Stimulated activated CD8-positive, alpha-beta memory T cell treated with anti-CD3 and anti-CD28 coated beads, Interleukin-7, amount 100 ng/mL, for 1 hour (primary cell): ENCODE results near the gene TCAP.
A peak's percentile ranks its signal among the peaks of the same experiment; 100 is the strongest.

Experiments used
- DNase-seq, 2 donors: peaks; one replicate each; pipeline ENCODE4 v3.0.0-alpha.2; 2020; ENCODE audit warnings: low read depth in 2 of 2

Gene TCAP

GRCh38 chr17:39628655-39629493, 36.3 kb upstream of the TCAP start:
- DNase-seq = no peak

DNA sequence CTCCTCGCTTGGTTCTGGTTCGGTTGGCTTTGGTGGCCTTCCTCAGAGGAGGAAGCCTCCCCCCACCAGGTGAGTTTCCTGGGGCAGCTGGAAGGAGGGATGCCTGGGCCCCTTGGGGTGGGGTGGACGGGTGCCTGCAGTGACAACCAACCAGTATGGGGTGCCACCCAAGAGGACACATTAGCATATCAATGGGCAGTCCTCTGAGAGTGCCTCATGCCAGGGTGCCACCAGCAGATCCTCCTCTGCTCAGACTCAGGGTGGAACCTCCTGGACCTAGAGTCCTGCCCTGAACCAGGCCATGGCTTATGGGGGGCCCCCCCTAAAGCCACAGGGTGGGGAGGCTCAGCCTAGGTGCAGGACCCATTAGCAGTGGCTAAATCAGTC, 35.7 kb upstream of the TCAP start:
- no peak for DNase-seq

DNA sequence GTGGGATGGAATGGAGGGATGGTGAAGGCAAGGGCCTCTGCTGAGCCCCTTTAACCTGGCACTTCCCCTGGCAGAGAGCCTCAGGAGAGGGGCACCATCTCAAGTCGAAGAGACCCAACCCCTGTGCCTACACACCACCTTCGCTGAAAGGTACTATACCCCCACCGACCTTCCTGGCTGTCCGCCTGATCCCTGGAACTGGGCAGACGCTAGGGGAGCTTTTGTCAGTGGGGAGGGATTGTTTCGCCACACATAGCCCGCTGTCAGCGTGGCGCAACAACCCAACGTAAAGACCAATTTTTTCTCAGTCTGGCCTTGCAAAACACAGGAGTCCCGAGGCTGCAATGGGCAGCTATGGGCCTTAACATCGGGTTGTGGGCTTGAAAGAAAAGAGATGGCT, 35.3 kb upstream of the TCAP start:
- DNase-seq = no peak

DNA sequence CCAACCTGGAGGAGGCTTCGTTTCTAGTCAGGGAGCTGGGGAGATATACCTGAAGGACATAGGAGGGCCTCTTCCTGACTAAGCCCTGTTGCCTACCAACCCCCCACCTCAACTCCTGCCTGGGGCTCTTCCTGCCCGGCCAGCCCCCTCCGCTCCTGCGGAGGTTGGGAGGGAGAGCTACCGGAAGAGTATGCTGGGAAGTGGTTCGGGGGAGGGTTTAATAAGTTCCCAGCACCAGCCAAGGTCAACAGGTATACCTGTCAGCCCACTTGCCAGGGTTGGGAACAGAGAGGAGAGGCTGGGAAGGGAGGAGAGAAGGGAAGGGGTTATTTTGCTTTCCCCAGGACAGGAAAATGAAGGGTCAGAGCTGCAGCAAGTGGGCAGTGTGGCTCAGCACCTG, 33.7 kb upstream of the TCAP start:
- DNase-seq = no peak

- DNase-seq = no peak
Measured at GRCh38 chr17:39632153-39632941, 32.8 kb upstream of the TCAP start.

- no peak for DNase-seq
Measured at GRCh38 chr17:39633570-39634183, 31.5 kb upstream of the TCAP start.

- no peak for DNase-seq
Measured at GRCh38 chr17:39634384-39634871, 30.7 kb upstream of the TCAP start.

DNA sequence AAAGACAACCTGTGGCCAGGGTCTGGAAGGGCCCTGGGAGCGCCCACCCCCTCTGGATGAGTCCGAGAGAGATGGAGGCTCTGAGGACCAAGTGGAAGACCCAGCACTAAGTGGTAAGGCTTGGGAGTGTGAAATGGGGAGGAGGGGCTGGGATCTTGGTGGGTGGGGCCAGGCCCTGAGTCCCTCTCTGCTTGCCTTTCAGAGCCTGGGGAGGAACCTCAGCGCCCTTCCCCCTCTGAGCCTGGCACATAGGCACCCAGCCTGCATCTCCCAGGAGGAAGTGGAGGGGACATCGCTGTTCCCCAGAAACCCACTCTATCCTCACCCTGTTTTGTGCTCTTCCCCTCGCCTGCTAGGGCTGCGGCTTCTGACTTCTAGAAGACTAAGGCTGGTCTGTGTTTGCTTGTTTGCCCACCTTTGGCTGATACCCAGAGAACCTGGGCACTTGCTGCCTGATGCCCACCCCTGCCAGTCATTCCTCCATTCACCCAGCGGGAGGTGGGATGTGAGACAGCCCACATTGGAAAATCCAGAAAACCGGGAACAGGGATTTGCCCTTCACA, 29.5 kb upstream of the TCAP start:
- DNase-seq = no peak

DNA sequence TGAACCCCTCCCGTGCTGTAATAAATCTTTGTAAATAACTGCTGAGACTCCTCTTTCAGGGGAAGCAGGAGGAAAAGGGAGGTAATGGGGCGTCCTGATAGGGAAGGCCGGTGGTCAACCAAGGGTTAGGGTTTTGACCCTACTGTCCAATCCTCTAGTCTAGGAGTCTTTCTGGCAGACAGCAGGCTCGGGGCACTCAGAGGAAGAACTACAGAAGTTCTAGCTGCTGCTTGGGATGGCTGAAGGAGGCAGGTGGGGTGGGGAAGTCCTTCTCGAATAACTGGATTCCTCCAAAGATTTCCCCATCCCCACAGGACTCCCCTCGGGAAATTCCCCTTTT, 28.6 kb upstream of the TCAP start:
- DNase-seq = no peak

GRCh38 chr17:39636927-39637736, 28.0 kb upstream of the TCAP start, which contains the start of gene STARD3:
Gene STARD3, plus strand, starts transcription at chr17:39637144. Its CDS starts 16,388 bp downstream, at chr17:39653532.
- peak; percentile 69 to 79 for DNase-seq

- no peak for DNase-seq
Measured at GRCh38 chr17:39638317-39638716, 26.8 kb upstream of the TCAP start.

DNA sequence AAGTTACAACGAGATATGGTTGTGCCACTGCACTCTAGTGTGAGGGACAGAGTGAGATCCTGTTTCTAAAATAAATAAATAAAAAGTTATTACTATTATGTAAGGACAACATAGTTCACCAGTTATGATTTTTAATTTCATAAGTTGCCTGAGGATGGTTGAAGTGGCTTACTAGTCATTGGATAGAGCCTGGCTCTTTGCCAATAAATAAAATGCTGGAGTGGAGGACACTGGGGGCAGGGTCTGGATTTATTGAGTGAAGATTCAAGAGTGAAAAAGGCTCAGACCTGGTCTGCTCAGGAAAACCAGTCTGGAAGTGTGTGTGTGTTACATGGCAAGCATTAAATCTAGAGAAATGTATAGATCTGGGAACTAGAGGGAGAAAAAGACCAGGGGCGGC, 26.1 kb upstream of the TCAP start:
- DNase-seq = no peak

GRCh38 chr17:39639566-39640458, 25.3 kb upstream of the TCAP start:
- DNase-seq = no peak

- DNase-seq = no peak
Measured at GRCh38 chr17:39640591-39641031, 24.5 kb upstream of the TCAP start.

GRCh38 chr17:39641097-39641496, 24.1 kb upstream of the TCAP start:
- no peak for DNase-seq

GRCh38 chr17:39641883-39642282, 23.3 kb upstream of the TCAP start:
- no peak for DNase-seq

DNA sequence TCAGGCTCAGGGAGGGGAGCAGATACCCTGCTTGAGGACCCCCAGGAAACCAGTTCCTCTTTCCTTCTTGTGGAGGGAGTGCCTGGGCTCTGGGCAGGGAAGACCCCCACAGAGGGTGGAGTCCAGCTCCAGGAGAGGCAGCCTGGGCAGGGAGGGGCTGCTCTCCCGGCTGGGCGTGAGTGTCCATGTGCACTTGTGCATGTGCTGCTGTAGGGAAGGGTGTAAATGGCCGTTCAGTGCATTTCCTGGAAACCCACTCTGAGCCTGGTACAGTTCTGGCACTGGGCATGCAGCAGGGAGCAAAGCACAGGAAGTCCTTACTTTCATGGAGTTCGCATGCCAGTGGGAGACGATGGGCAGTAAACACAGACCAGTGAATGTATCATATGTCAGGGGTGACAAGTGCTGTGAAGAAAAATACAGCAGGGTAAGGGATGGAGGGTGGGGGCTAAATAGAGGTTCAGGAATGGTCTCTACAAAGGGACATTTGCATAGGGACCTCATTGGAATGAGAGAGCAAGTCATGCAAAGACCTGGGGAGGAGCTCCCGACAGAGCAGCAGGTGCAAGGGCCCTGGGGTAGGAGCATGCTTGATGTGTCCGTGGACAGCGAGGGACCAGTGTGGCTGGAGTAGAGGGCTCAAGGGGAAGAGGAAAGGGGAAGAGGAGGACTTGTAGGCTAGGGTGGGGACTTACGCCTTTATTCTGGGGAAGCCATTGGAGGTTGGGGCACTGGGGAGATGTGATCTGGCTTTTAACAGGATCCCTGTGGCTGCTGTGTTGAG, 22.7 kb upstream of the TCAP start:
- DNase-seq = no peak

DNA sequence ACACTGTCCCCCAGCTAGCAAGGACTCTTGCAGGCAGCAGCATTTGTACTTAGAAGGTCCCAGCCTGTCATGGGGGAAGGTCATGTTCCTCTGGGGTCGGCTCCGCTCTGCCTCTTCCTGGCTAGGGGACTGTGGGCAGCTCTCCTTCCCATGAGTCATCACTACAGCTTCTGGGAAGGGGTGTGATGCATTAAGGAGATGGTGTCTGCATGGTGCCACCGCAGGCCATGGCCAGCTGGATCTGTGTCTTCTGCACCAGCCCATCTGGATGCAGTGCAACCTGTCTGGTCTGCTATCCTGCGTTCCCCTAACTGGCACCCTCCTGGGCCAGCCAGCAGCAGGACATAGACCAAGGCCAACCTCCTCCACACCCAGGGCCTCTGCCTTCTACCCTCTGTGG, 21.9 kb upstream of the TCAP start:
- no peak for DNase-seq

GRCh38 chr17:39647256-39647655, 17.9 kb upstream of the TCAP start:
- DNase-seq = no peak
